Measurements from ENCODE around the gene ADTRP. TPM values are rescaled to one million over a fixed set of nuclear protein-coding genes. Genes with fewer than 3 reads are reported as not detected.

The ADTRP gene
- total and polyA plus RNA-seq, 7 donors = 0.08 TPM; not detected in 5

GRCh38 chr6:11672669-11673068 is 105.9 kb downstream of the ADTRP start:
- Histone ChIP-seq H3K4me3 (no peak overlapping the region), H3K27me3 (ENCODE audit: insufficient read depth in 3 of 3, low read length in 2 of 3) (no peaks in the 10 kb centered on the region), H3K36me3 (ENCODE audit: insufficient read depth in 1 of 2, low read depth in 1 of 2) (no peaks in the 10 kb centered on the region), H3K9me3 (no peaks in the 10 kb centered on the region), H3K4me1 (no peaks in the 10 kb centered on the region), H3K27ac (no peak overlapping the region)
- intact Hi-C loops (cut with DNase I) = no loop called here
- TF ChIP-seq, protein P1, sequence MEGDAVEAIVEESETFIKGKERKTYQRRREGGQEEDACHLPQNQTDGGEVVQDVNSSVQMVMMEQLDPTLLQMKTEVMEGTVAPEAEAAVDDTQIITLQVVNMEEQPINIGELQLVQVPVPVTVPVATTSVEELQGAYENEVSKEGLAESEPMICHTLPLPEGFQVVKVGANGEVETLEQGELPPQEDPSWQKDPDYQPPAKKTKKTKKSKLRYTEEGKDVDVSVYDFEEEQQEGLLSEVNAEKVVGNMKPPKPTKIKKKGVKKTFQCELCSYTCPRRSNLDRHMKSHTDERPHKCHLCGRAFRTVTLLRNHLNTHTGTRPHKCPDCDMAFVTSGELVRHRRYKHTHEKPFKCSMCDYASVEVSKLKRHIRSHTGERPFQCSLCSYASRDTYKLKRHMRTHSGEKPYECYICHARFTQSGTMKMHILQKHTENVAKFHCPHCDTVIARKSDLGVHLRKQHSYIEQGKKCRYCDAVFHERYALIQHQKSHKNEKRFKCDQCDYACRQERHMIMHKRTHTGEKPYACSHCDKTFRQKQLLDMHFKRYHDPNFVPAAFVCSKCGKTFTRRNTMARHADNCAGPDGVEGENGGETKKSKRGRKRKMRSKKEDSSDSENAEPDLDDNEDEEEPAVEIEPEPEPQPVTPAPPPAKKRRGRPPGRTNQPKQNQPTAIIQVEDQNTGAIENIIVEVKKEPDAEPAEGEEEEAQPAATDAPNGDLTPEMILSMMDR (IDR thresholded peaks at IDR 0.05) = no peak
- ATAC-seq (no peak), DNase-seq (no peak)
- 85 to 91% (median 87%) methylated on average over 5 of the region's 5 CpGs for WGBS, 3 donors

GRCh38 chr6:11672256-11672655 is 106.3 kb downstream of the ADTRP start:
- ATAC-seq (no peak), DNase-seq (no peak)
- H3K9me3 ChIP-seq = no peaks in the 10 kb centered on the region
- TF ChIP-seq, protein P1 (IDR thresholded peaks at IDR 0.05) = no peak
- H3K4me1 ChIP-seq = no peaks in the 10 kb centered on the region
- intact Hi-C loops (cut with DNase I) = no loop called here
- H3K4me3 ChIP-seq = no peak overlapping the region
- no peaks in the 10 kb centered on the region for H3K36me3 ChIP-seq (ENCODE audit: insufficient read depth in 1 of 2, low read depth in 1 of 2)
- no peaks in the 10 kb centered on the region for H3K27me3 ChIP-seq (ENCODE audit: insufficient read depth in 3 of 3, low read length in 2 of 3)
- no peak overlapping the region for H3K27ac ChIP-seq

DNA sequence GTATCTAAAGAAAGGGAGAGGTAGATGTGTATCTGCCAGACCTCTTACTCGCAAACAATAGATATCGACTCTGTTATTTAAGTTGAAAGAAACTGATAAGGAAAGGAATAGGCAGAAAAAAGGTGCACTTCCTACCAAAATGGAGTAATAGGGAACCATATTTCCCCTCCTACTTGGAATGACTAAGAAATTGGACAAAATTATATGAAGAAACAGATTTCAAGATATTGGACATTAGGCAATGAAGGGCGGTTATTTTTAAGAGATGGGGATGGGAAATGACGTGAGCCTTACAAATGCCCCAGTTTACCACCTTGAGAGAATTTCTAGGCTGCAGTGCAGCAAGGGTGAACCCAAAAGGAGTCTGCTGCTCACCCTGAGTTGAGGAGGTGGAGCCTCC is 108.9 kb downstream of the ADTRP start:
- Histone ChIP-seq H3K27ac (no peak overlapping the region), H3K9me3 (no peaks in the 10 kb centered on the region), H3K4me1 (no peaks in the 10 kb centered on the region), H3K36me3 (ENCODE audit: insufficient read depth in 1 of 2, low read depth in 1 of 2) (no peaks in the 10 kb centered on the region), H3K4me3 (no peak overlapping the region), H3K27me3 (ENCODE audit: insufficient read depth in 3 of 3, low read length in 2 of 3) (no peaks in the 10 kb centered on the region)
- DNase-seq = no peak
- TF ChIP-seq, protein P1 (IDR thresholded peaks at IDR 0.05) = no peak
- 96 to 98% (median 97%) methylated on average over 4 of the region's 4 CpGs for WGBS, 3 donors
- no peak for ATAC-seq
- intact Hi-C loops (cut with DNase I) = no loop called here

GRCh38 chr6:11668455-11668854 is 110.1 kb downstream of the ADTRP start:
- intact Hi-C loops (cut with DNase I) = no loop called here
- peaks cover 1% of the 10 kb centered on the region for H3K9me3 ChIP-seq
- no peaks in the 10 kb centered on the region for H3K36me3 ChIP-seq (ENCODE audit: insufficient read depth in 1 of 2, low read depth in 1 of 2)
- 84 to 90% (median 88%) methylated on average over 4 of the region's 4 CpGs for WGBS, 3 donors
- H3K4me3 ChIP-seq = no peak overlapping the region
- DNase-seq = no peak
- TF ChIP-seq, protein P1 (IDR thresholded peaks at IDR 0.05) = no peak
- no peak for ATAC-seq
- H3K27ac ChIP-seq = no peak overlapping the region
- H3K4me1 ChIP-seq = no peaks in the 10 kb centered on the region
- H3K27me3 ChIP-seq (ENCODE audit: insufficient read depth in 3 of 3, low read length in 2 of 3) = no peaks in the 10 kb centered on the region

- intact Hi-C loops (cut with DNase I) = no loop called here
- DNase-seq = no peak
- Histone ChIP-seq H3K9me3 (peaks cover 7% of the 10 kb centered on the region), H3K27me3 (ENCODE audit: insufficient read depth in 3 of 3, low read length in 2 of 3) (no peaks in the 10 kb centered on the region), H3K27ac (no peak overlapping the region), H3K4me1 (no peaks in the 10 kb centered on the region), H3K4me3 (no peak overlapping the region), H3K36me3 (ENCODE audit: insufficient read depth in 1 of 2, low read depth in 1 of 2) (no peaks in the 10 kb centered on the region)
- WGBS, 3 donors = 81 to 90% (median 84%) methylated on average over 2 of the region's 2 CpGs
- ATAC-seq = no peak
- TF ChIP-seq, protein P1 (IDR thresholded peaks at IDR 0.05) = no peak
These were observed 110.7 kb downstream of the ADTRP start for GRCh38 chr6:11667876-11668275.
